ENCODE measurements around the gene LSM4.

DNA sequence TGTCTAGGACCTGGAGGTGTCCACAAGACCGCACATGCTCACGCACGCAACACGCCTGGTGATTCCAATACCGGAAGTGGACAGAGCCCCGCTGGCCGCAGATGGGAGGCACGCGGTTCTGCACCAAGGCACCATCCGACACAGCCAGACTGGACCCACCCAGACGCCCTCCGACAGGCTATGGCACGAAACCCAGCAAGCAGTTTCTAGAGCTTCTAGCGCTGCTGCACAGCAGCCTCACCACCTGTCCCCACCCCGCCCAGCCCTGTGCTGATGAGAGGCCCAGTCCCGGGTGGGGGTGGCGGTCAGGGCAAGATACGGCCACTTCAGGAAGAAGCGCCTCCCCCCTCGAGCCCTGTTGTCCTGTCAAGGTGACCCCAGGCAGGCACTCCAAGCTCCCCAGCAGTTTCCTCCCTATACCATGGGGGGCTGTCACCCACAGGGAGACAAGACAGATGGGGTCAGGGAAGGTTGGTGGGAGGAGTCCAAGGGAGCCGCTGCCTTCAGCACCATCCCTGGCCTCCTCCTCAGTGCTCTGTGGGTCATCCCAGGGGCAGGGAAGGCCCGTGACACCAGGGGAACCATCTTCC is 11.3 kb downstream of the LSM4 start:
- TF ChIP-seq, protein P1, sequence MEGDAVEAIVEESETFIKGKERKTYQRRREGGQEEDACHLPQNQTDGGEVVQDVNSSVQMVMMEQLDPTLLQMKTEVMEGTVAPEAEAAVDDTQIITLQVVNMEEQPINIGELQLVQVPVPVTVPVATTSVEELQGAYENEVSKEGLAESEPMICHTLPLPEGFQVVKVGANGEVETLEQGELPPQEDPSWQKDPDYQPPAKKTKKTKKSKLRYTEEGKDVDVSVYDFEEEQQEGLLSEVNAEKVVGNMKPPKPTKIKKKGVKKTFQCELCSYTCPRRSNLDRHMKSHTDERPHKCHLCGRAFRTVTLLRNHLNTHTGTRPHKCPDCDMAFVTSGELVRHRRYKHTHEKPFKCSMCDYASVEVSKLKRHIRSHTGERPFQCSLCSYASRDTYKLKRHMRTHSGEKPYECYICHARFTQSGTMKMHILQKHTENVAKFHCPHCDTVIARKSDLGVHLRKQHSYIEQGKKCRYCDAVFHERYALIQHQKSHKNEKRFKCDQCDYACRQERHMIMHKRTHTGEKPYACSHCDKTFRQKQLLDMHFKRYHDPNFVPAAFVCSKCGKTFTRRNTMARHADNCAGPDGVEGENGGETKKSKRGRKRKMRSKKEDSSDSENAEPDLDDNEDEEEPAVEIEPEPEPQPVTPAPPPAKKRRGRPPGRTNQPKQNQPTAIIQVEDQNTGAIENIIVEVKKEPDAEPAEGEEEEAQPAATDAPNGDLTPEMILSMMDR (tag by site-specific recombination; IDR thresholded peaks at IDR 0.05), result no peak
- TF ChIP-seq YY1 (tag by site-specific recombination; IDR thresholded peaks at IDR 0.05) (no peak), ZNF19 (tag by site-specific recombination; IDR thresholded peaks at IDR 0.05; ENCODE audit: low read depth) (no peak), ZNF157 (tag by site-specific recombination; IDR thresholded peaks at IDR 0.05) (no peak), GFI1B (tag by site-specific recombination; IDR thresholded peaks at IDR 0.05) (no peak), MYNN (tag by site-specific recombination; IDR thresholded peaks at IDR 0.05; ENCODE audit: borderline replicate concordance) (no peak), ZNF621 (tag by site-specific recombination; IDR thresholded peaks at IDR 0.05) (no peak), ZNF404 (tag by site-specific recombination; IDR thresholded peaks at IDR 0.05) (no peak), ZNF76 (tag by site-specific recombination; IDR thresholded peaks at IDR 0.05; ENCODE audit: borderline replicate concordance, low read depth) (no peak), ZNF423 (tag by site-specific recombination; IDR thresholded peaks at IDR 0.05) (no peak)
- TF ChIP-seq, protein P2, sequence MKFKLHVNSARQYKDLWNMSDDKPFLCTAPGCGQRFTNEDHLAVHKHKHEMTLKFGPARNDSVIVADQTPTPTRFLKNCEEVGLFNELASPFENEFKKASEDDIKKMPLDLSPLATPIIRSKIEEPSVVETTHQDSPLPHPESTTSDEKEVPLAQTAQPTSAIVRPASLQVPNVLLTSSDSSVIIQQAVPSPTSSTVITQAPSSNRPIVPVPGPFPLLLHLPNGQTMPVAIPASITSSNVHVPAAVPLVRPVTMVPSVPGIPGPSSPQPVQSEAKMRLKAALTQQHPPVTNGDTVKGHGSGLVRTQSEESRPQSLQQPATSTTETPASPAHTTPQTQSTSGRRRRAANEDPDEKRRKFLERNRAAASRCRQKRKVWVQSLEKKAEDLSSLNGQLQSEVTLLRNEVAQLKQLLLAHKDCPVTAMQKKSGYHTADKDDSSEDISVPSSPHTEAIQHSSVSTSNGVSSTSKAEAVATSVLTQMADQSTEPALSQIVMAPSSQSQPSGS (tag by site-specific recombination; IDR thresholded peaks at IDR 0.05; ENCODE audit: low read depth), result no peak
- TF ChIP-seq, protein P3, sequence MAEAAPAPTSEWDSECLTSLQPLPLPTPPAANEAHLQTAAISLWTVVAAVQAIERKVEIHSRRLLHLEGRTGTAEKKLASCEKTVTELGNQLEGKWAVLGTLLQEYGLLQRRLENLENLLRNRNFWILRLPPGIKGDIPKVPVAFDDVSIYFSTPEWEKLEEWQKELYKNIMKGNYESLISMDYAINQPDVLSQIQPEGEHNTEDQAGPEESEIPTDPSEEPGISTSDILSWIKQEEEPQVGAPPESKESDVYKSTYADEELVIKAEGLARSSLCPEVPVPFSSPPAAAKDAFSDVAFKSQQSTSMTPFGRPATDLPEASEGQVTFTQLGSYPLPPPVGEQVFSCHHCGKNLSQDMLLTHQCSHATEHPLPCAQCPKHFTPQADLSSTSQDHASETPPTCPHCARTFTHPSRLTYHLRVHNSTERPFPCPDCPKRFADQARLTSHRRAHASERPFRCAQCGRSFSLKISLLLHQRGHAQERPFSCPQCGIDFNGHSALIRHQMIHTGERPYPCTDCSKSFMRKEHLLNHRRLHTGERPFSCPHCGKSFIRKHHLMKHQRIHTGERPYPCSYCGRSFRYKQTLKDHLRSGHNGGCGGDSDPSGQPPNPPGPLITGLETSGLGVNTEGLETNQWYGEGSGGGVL (tag by site-specific recombination; IDR thresholded peaks at IDR 0.05), result no peak
- TF ChIP-seq, protein P4, sequence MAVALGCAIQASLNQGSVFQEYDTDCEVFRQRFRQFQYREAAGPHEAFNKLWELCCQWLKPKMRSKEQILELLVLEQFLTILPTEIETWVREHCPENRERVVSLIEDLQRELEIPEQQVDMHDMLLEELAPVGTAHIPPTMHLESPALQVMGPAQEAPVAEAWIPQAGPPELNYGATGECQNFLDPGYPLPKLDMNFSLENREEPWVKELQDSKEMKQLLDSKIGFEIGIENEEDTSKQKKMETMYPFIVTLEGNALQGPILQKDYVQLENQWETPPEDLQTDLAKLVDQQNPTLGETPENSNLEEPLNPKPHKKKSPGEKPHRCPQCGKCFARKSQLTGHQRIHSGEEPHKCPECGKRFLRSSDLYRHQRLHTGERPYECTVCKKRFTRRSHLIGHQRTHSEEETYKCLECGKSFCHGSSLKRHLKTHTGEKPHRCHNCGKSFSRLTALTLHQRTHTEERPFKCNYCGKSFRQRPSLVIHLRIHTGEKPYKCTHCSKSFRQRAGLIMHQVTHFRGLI (tag by site-specific recombination; IDR thresholded peaks at IDR 0.05), result no peak
